GM23338 (cell line): ENCODE data around the gene HS6ST2. TPM values are rescaled to one million over a fixed set of nuclear protein-coding genes. Genes with fewer than 3 reads are reported as not detected.

Experiments used
- ATAC-seq: fragments of 200-7000 bp; cut with Tn5 transposase; 3 replicates; pipeline ENCODE4 v1.9.1; 2020
- DNase-seq: peaks from one replicate; pipeline ENCODE4 v3.0.0-alpha.2; 2015; ENCODE audit warnings: low spot score
- H2AFZ ChIP-seq: fragments of 200-600 bp; sonication (generic); 2 replicates; pipeline ENCODE4 v1.8.0; 2016; ENCODE audit warnings: antibody characterized with exemption, mild to moderate bottlenecking, moderate library complexity
- H3F3A ChIP-seq: fragments of 200-600 bp; sonication (generic); replicated peaks from 2 replicates; pipeline ENCODE4 v1.8.0; 2017; ENCODE audit warnings: antibody characterized with exemption, mixed run types, low read depth
- H3K27ac ChIP-seq: fragments of 200-600 bp; sonication (generic); 2 replicates; pipeline ENCODE4 v1.6.1; 2016; ENCODE audit warnings: low read depth
- H3K27me3 ChIP-seq: fragments of 200-600 bp; sonication (generic); 2 replicates; pipeline ENCODE4 v1.8.0; 2016; ENCODE audit warnings: mild to moderate bottlenecking, mixed run types, moderate library complexity; ENCODE audit not compliant: insufficient read depth
- H3K36me3 ChIP-seq: fragments of 200-600 bp; sonication (generic); 2 replicates; pipeline ENCODE4 v1.8.0; 2016; ENCODE audit warnings: mild to moderate bottlenecking; ENCODE audit not compliant: insufficient read depth
- H3K4me1 ChIP-seq: fragments of 200-600 bp; sonication (generic); 2 replicates; pipeline ENCODE4 v1.8.0; 2016; ENCODE audit warnings: mild to moderate bottlenecking, moderate library complexity; ENCODE audit not compliant: insufficient read depth
- H3K4me2 ChIP-seq: fragments of 200-600 bp; sonication (generic); 2 replicates; pipeline ENCODE4 v1.7.1; 2017; ENCODE audit warnings: mixed run types
- H3K4me3 ChIP-seq: fragments of 200-600 bp; sonication (generic); 2 replicates; pipeline ENCODE4 v1.6.1; 2016; ENCODE audit warnings: mixed run types
- H3K79me2 ChIP-seq: fragments of 200-600 bp; sonication (generic); replicated peaks from 2 replicates; pipeline ENCODE4 v1.8.0; 2017; ENCODE audit warnings: mild to moderate bottlenecking; ENCODE audit not compliant: insufficient read depth
- H3K9me2 ChIP-seq: fragments of 200-600 bp; sonication (generic); 2 replicates; pipeline ENCODE4 v1.8.0; 2017; ENCODE audit not compliant: insufficient read depth
- H4K20me1 ChIP-seq: fragments of 200-600 bp; sonication (generic); replicated peaks from 2 replicates; pipeline ENCODE4 v1.8.0; 2017; ENCODE audit warnings: mild to moderate bottlenecking; ENCODE audit not compliant: insufficient read depth
- H3K27ac Mint-ChIP-seq: 2 replicates; pipeline ENCODE4 v1.8.0; 2020; ENCODE audit warnings: inconsistent platforms, mild to moderate bottlenecking, moderate library complexity, mixed read lengths
- H3K27me3 Mint-ChIP-seq: 3 replicates; pipeline ENCODE4 v1.8.0; 2022; ENCODE audit warnings: low read depth, mild to moderate bottlenecking, moderate library complexity, mixed read lengths, inconsistent platforms; ENCODE audit not compliant: insufficient read depth, poor library complexity
- H3K36me3 Mint-ChIP-seq: 3 replicates; pipeline ENCODE4 v1.8.0; 2021; ENCODE audit warnings: low read depth, mild to moderate bottlenecking, inconsistent platforms, moderate library complexity, mixed read lengths
- H3K4me1 Mint-ChIP-seq: 3 replicates; pipeline ENCODE4 v1.8.0; 2020; ENCODE audit warnings: mild to moderate bottlenecking, inconsistent platforms, mixed read lengths
- H3K4me3 Mint-ChIP-seq: 3 replicates; pipeline ENCODE4 v1.8.0; 2021; ENCODE audit warnings: moderate library complexity, mild to moderate bottlenecking, inconsistent platforms, mixed read lengths
- H3K9me3 Mint-ChIP-seq: 3 replicates; pipeline ENCODE4 v1.8.0; 2020; ENCODE audit warnings: moderate library complexity, mild to moderate bottlenecking, inconsistent platforms, mixed read lengths
- CREB1 ChIP-seq: fragments of 250-450 bp; sonication (Bioruptor Pico); IDR thresholded peaks from 2 replicates; pipeline ENCODE4 v1.5.0; 2020; ENCODE audit warnings: low read depth, mild to moderate bottlenecking, moderate library complexity
- polyA plus RNA-seq: library from polyadenylated mRNA; unstranded; fragments of >200 nt; fragmentation: Nextera tagmentation; extraction: Ambion mirVana; gene quantifications from 2 replicates; pipeline ENCODE4 v1.2.1, GENCODE V29; 2016
- total RNA-seq: library from RNA; depleted of rRNA; stranded (reverse); fragments of >200 nt; shearing (Covaris generic); gene quantifications from 2 replicates; pipeline ENCODE4 v1.2.3, GENCODE V29; 2014
- TF ChIP-seq, protein P1 (sequence below): fragments of 250-450 bp; sonication (Bioruptor Pico); IDR thresholded peaks from 2 replicates; pipeline ENCODE4 v1.5.0; 2020; ENCODE audit warnings: mild to moderate bottlenecking, moderate library complexity
- TF ChIP-seq, protein P2 (sequence below): IDR thresholded peaks from one replicate; pipeline ENCODE4 v1.6.1; 2018; ENCODE audit warnings: antibody characterized with exemption; ENCODE audit not compliant: unreplicated experiment
- TF ChIP-seq, protein P3 (sequence below), 2 experiments: fragments of 200-600 bp in 1 of 2; sonication (generic) in 1 of 2; conservative IDR thresholded peaks; 2 replicates each; pipeline versions ENCODE4 v1.5.1 to v1.6.1; 2016 to 2017; ENCODE audit warnings: antibody characterized with exemption in 2 of 2, low read depth in 2 of 2, mild to moderate bottlenecking in 2 of 2, moderate library complexity in 1 of 2

Gene HS6ST2
- total and polyA plus RNA-seq, 2 experiments from 2014 or later, result 0.82 to 4.8 TPM

DNA sequence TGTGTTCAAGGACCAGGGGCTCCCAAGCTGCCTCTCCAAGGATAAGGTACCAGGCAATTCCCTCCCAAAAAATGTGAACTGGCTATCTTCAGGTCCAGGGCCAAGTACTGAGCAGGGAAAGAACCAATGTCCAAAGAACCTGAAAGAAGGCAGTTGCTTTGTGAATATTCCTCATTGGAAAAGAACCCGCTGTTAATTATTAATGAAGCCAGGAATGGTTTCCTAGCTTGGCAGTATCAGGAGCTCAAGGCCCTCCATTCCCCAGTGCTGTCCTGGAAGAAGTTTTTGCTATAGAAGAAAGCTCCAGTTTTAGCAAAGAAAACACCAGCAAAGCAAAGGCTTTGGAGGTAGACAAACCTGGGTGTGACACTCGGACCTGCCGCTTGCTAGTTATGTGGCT lies 339.6 kb downstream of the HS6ST2 start:
- no peak overlapping the region for H3K27ac Mint-ChIP-seq
- no peaks in the 10 kb centered on the region for H3K9me2 ChIP-seq
- no peak overlapping the region for H3K4me3 Mint-ChIP-seq
- H3K79me2 ChIP-seq, result no peaks in the 10 kb centered on the region
- no peak overlapping the region for H2AFZ ChIP-seq
- H3K4me1 ChIP-seq, result no peaks in the 10 kb centered on the region
- peaks cover 4% of the 10 kb centered on the region for H3K27me3 Mint-ChIP-seq
- no peaks in the 10 kb centered on the region for H3K9me3 Mint-ChIP-seq
- DNase-seq (no peak), ATAC-seq (no peak)
- no peaks in the 10 kb centered on the region for H4K20me1 ChIP-seq
- no peak overlapping the region for H3K4me3 ChIP-seq
- no peak overlapping the region for H3K4me2 ChIP-seq
- H3K27ac ChIP-seq, result no peak overlapping the region
- no peaks in the 10 kb centered on the region for H3K36me3 ChIP-seq
- H3K4me1 Mint-ChIP-seq, result no peaks in the 10 kb centered on the region
- TF ChIP-seq, protein P1, sequence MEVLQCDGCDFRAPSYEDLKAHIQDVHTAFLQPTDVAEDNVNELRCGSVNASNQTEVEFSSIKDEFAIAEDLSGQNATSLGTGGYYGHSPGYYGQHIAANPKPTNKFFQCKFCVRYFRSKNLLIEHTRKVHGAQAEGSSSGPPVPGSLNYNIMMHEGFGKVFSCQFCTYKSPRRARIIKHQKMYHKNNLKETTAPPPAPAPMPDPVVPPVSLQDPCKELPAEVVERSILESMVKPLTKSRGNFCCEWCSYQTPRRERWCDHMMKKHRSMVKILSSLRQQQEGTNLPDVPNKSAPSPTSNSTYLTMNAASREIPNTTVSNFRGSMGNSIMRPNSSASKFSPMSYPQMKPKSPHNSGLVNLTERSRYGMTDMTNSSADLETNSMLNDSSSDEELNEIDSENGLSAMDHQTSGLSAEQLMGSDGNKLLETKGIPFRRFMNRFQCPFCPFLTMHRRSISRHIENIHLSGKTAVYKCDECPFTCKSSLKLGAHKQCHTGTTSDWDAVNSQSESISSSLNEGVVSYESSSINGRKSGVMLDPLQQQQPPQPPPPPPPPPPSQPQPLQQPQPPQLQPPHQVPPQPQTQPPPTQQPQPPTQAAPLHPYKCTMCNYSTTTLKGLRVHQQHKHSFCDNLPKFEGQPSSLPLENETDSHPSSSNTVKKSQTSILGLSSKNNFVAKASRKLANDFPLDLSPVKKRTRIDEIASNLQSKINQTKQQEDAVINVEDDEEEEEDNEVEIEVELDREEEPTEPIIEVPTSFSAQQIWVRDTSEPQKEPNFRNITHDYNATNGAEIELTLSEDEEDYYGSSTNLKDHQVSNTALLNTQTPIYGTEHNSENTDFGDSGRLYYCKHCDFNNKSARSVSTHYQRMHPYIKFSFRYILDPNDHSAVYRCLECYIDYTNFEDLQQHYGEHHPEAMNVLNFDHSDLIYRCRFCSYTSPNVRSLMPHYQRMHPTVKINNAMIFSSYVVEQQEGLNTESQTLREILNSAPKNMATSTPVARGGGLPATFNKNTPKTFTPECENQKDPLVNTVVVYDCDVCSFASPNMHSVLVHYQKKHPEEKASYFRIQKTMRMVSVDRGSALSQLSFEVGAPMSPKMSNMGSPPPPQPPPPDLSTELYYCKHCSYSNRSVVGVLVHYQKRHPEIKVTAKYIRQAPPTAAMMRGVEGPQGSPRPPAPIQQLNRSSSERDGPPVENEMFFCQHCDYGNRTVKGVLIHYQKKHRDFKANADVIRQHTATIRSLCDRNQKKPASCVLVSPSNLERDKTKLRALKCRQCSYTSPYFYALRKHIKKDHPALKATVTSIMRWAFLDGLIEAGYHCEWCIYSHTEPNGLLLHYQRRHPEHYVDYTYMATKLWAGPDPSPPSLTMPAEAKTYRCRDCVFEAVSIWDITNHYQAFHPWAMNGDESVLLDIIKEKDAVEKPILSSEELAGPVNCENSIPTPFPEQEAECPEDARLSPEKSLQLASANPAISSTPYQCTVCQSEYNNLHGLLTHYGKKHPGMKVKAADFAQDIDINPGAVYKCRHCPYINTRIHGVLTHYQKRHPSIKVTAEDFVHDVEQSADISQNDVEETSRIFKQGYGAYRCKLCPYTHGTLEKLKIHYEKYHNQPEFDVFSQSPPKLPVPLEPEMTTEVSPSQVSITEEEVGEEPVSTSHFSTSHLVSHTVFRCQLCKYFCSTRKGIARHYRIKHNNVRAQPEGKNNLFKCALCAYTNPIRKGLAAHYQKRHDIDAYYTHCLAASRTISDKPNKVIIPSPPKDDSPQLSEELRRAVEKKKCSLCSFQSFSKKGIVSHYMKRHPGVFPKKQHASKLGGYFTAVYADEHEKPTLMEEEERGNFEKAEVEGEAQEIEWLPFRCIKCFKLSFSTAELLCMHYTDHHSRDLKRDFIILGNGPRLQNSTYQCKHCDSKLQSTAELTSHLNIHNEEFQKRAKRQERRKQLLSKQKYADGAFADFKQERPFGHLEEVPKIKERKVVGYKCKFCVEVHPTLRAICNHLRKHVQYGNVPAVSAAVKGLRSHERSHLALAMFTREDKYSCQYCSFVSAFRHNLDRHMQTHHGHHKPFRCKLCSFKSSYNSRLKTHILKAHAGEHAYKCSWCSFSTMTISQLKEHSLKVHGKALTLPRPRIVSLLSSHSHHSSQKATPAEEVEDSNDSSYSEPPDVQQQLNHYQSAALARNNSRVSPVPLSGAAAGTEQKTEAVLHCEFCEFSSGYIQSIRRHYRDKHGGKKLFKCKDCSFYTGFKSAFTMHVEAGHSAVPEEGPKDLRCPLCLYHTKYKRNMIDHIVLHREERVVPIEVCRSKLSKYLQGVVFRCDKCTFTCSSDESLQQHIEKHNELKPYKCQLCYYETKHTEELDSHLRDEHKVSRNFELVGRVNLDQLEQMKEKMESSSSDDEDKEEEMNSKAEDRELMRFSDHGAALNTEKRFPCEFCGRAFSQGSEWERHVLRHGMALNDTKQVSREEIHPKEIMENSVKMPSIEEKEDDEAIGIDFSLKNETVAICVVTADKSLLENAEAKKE (CRISPR knock-in tag), result no peak
- TF ChIP-seq, protein P2, sequence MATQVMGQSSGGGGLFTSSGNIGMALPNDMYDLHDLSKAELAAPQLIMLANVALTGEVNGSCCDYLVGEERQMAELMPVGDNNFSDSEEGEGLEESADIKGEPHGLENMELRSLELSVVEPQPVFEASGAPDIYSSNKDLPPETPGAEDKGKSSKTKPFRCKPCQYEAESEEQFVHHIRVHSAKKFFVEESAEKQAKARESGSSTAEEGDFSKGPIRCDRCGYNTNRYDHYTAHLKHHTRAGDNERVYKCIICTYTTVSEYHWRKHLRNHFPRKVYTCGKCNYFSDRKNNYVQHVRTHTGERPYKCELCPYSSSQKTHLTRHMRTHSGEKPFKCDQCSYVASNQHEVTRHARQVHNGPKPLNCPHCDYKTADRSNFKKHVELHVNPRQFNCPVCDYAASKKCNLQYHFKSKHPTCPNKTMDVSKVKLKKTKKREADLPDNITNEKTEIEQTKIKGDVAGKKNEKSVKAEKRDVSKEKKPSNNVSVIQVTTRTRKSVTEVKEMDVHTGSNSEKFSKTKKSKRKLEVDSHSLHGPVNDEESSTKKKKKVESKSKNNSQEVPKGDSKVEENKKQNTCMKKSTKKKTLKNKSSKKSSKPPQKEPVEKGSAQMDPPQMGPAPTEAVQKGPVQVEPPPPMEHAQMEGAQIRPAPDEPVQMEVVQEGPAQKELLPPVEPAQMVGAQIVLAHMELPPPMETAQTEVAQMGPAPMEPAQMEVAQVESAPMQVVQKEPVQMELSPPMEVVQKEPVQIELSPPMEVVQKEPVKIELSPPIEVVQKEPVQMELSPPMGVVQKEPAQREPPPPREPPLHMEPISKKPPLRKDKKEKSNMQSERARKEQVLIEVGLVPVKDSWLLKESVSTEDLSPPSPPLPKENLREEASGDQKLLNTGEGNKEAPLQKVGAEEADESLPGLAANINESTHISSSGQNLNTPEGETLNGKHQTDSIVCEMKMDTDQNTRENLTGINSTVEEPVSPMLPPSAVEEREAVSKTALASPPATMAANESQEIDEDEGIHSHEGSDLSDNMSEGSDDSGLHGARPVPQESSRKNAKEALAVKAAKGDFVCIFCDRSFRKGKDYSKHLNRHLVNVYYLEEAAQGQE, result no peak
- TF ChIP-seq, protein P3, sequence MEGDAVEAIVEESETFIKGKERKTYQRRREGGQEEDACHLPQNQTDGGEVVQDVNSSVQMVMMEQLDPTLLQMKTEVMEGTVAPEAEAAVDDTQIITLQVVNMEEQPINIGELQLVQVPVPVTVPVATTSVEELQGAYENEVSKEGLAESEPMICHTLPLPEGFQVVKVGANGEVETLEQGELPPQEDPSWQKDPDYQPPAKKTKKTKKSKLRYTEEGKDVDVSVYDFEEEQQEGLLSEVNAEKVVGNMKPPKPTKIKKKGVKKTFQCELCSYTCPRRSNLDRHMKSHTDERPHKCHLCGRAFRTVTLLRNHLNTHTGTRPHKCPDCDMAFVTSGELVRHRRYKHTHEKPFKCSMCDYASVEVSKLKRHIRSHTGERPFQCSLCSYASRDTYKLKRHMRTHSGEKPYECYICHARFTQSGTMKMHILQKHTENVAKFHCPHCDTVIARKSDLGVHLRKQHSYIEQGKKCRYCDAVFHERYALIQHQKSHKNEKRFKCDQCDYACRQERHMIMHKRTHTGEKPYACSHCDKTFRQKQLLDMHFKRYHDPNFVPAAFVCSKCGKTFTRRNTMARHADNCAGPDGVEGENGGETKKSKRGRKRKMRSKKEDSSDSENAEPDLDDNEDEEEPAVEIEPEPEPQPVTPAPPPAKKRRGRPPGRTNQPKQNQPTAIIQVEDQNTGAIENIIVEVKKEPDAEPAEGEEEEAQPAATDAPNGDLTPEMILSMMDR (conservative IDR thresholded peaks at IDR 0.05; ENCODE audit: low read depth in 2 of 2), result no peak
- no peak for TF ChIP-seq CREB1
- H3K27me3 ChIP-seq, result no peaks in the 10 kb centered on the region
- no peaks in the 10 kb centered on the region for H3F3A ChIP-seq
- no peaks in the 10 kb centered on the region for H3K36me3 Mint-ChIP-seq
